Activated CD4-positive, alpha-beta T cell treated with anti-CD3 and anti-CD28 coated beads, Interleukin-2, Interleukin-6, amounts not matched to agents 100 ng/mL and 50 ng/mL, durations not matched to agents 16 hours and 8 hours (primary cell): Measurements from ENCODE around the gene ENG.

ENCODE experiments used
- DNase-seq: peaks from one replicate; pipeline ENCODE4 v3.0.0-alpha.2; 2020

Gene ENG

GRCh38 chr9:127770905-127771569 lies 83.4 kb downstream of the ENG start:
- DNase-seq, result peak; percentile 98

GRCh38 chr9:127770583-127770904 lies 83.9 kb downstream of the ENG start:
- DNase-seq, result no peak

DNA sequence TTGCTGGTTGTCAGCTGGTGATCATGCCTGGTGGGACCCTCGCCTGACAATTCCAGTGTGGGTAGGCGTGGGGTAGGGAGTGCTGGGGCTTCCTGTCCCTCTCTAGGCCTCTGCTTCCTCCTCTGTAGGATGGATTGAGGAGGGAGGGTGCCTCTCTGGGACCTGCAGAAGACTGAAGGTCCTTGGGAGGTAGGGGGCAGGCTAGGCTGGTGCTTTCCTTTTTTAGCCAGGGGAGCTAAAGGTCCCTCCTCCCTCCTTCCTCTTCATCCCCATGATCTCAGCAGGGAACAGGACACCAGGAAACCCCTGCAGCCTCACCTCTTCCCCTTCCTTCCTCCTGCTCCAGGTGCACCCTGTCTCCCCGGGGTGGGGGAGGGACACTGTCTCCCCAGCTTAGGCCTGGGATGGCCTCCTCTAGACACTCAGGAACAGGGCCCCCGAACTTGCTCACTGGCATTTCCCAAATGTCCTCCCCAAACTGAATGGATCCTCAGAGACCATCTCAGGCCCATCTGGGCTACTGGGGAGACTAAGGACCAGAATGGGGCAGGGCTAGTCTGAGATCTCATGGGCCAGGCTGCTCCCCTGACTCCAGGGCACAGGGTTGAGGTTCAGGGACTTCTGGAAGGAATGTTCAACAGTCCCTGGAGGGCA lies 84.4 kb downstream of the ENG start:
- DNase-seq, result no peak

GRCh38 chr9:127769101-127769500 lies 85.4 kb downstream of the ENG start:
- no peak for DNase-seq

DNA sequence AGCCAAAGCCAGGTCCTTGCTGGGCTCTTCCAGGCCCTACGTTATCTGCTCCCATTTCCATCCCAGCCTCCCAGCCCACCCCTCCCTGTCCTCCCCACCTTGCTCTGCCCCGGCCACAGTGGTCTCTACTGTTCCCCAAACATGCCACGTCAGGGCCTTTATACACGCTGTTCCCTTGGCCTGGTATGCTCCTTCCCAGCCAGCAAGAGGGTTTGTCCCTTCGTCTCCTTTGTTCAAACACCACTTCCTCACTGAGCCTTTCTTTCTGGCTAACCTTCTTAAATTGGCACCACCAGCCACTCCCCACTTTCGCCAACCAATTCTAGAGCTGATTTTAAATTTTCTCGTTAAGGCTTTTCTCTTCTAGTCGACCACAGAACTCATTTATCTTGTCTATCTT lies 85.8 kb downstream of the ENG start:
- no peak for DNase-seq

DNA sequence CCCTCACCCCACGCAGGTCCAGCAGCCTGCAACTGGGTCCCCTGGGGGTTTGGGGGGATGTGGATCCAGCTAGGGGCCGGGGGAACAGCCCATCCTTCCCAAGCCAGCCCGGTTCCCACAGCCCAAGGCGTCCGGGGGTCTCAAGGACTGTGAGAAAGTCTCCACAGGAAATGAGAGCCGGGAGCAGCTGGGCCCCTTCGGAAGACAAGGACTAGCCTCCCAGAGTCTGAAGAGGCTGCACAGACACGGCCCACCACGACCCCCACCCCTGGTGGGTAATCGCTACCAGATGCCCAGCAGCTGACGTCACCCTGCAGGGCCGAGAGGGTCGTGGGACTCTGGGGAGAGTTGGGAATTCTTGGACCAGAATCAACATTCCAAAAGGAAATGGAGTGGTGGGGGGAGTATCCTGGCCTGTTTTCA lies 86.5 kb downstream of the ENG start:
- no peak for DNase-seq

GRCh38 chr9:127767410-127767809 lies 87.0 kb downstream of the ENG start:
- peak; percentile 33 for DNase-seq

DNA sequence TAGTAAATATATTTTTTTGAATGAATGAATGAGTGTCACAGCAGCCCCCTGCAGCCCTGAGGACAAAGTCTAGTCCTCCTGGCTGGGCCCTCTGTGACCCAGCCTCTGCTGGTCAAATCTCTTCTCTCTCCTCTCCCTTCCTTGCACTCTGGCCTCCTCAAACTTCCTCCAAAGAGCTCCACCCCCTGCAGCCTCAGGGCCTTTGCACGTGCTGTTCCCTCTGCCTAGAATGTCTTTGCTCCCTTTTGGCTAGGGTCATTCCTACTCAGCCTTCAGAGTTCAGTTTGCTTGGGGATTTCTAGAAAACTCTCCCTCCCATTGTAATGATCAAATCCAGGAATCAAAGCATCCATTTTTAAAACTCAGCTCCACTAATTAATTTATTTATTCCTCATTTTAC lies 89.0 kb downstream of the ENG start:
- DNase-seq, result no peak
